ENCODE measurements around the gene ALKBH8. TPM values are rescaled to one million over a fixed set of nuclear protein-coding genes. Genes with fewer than 3 reads are reported as not detected.

ALKBH8 gene
- total and polyA plus RNA-seq, 2 of the 8 experiments (the other 6 are each of a cell fraction or from before 2014, with no cell fraction given): 3.6 to 11.9 TPM

GRCh38 chr11:107457558-107458271 is 107.8 kb downstream of the ALKBH8 start, which contains the start of gene CWF19L2:
Gene CWF19L2, minus strand, starts transcription at chr11:107457825. Its CDS starts 9 bp downstream, at chr11:107457816.
- CTCF ChIA-PET (ENCODE audit: partially characterized antibody): interaction anchor here (0.6 to 1.3 kb wide), 5 partner anchors 11 to 344 kb away, joined by 3 to 5 read pairs (median 3); no protein-coding TSS in a partner anchor
- peaks cover 0 to 24% of the 10 kb centered on the region in 2 experiments; a peak in 2 of 4 replicates for H3K79me2 ChIP-seq (ENCODE audit: control insufficient read depth in 1 of 2, insufficient read depth in 2 of 2, low read length in 2 of 2)
- TF ChIP-seq ATF3 (IDR thresholded peaks at IDR 0.05; ENCODE audit: insufficient read depth, low read depth, low read length) (peak; percentile 60; the same call in 1 of the 2 replicates), ASH2L (IDR thresholded peaks at IDR 0.05; ENCODE audit: low read length) (peak; percentile 83), SP2 (IDR thresholded peaks at IDR 0.05; ENCODE audit: low read length) (no peak), ATF2 (IDR thresholded peaks at IDR 0.05; ENCODE audit: low read length) (no peak), PHF8 (conservative IDR thresholded peaks at IDR 0.05; ENCODE audit: low read depth, low read length) (peak; percentile 85)

More at GRCh38 chr11:107457558-107458271, 107.8 kb downstream of the ALKBH8 start, which contains the start of gene CWF19L2:
- H2BK15ac ChIP-seq (ENCODE audit: low read length): no peak within 1 kb of the TSS
- peak within 1 kb of the TSS; percentile 82 to 97 (median 90) for H3K4me3 ChIP-seq (ENCODE audit: extremely low read depth in 1 of 4, insufficient read depth in 2 of 4, low read depth in 3 of 4, low read length in 4 of 4)
- H3K9me3 ChIP-seq (ENCODE audit: insufficient read depth in 2 of 2, low read depth in 1 of 2, low read length in 1 of 2): no peaks in the 10 kb centered on the region
- H4K5ac ChIP-seq (ENCODE audit: insufficient read length, low read depth, low read length): peak within 1 kb of the TSS; percentile 81
- FAIRE-seq: peak; percentile 84
- H4K20me1 ChIP-seq (replicated peaks in 1 of 2; ENCODE audit: control insufficient read depth in 1 of 2, insufficient read depth in 2 of 2, low read length in 2 of 2): no peaks in the 10 kb centered on the region
- WGBS, 2 experiments (ENCODE audit: extremely low coverage in 1 of 2, insufficient coverage in 1 of 2, insufficient read length in 1 of 2, insufficient replicate concordance in 2 of 2, low coverage in 1 of 2, low lambda C conversion rate in 2 of 2, missing lambda C conversion rate in 1 of 2): 1% methylated on average over 30 of the region's 30 CpGs; no CpG with 5 or more reads in 1 of the 2 experiments
- peak within 1 kb of the TSS; percentile 66 for H3K27ac ChIP-seq (ENCODE audit: low read depth, low read length)
- H2AFZ ChIP-seq (ENCODE audit: low read length): peak within 1 kb of the TSS; percentile 97
- H3K23ac ChIP-seq (ENCODE audit: insufficient read length): no peak within 1 kb of the TSS
- 0 out of 7 replicates have a peak, but pooled peaks cover 0 to 2% (median 0%) of the 10 kb centered on the region in 4 experiments for H3K4me1 ChIP-seq (replicated peaks in 1 of 4; ENCODE audit: control insufficient read depth in 3 of 4, insufficient read depth in 4 of 4, low read length in 3 of 4)
- peaks cover 8 to 16% (median 12%) of the 10 kb centered on the region in 4 experiments; a peak in 6 of 8 replicates for H3K36me3 ChIP-seq (ENCODE audit: control insufficient read depth in 2 of 4, insufficient read depth in 4 of 4, low read length in 3 of 4)
- POLR2A ChIA-PET (ENCODE audit: partially characterized antibody): interaction anchor here (0.6 to 1.6 kb wide), 9 partner anchors 8 to 374 kb away, joined by 3 to 7 read pairs (median 3); no protein-coding TSS in a partner anchor
- peak within 1 kb of the TSS; percentile 49 for H3K56ac ChIP-seq (replicated peaks; ENCODE audit: insufficient read length, low read depth, low read length)
- H3K14ac ChIP-seq (ENCODE audit: insufficient read length): no peak within 1 kb of the TSS
- H3K18ac ChIP-seq (ENCODE audit: extremely low read depth, low read length): no peak within 1 kb of the TSS
- H3K27me3 ChIP-seq (replicated peaks in 1 of 4; ENCODE audit: control insufficient read depth in 3 of 4, extremely low read depth in 1 of 4, insufficient read depth in 3 of 4, low read length in 3 of 4): no peaks in the 10 kb centered on the region
- H2AK5ac ChIP-seq (ENCODE audit: low read depth, low read length): no peak within 1 kb of the TSS
- no peak within 1 kb of the TSS for H2BK20ac ChIP-seq (ENCODE audit: low read length)
- H2BK12ac ChIP-seq (ENCODE audit: low read depth, low read length): no peak within 1 kb of the TSS
- peak; percentile 81 to 83 for DNase-seq (ENCODE audit: low read depth in 1 of 2, low spot score in 2 of 2)
- peak within 1 kb of the TSS; percentile 21 for H2BK120ac ChIP-seq (replicated peaks; ENCODE audit: low read depth, low read length)
- H3K4ac ChIP-seq (replicated peaks; ENCODE audit: insufficient read length, low read depth, low read length): peak within 1 kb of the TSS; percentile 44
- H3K4me2 ChIP-seq (ENCODE audit: insufficient read depth in 1 of 2, low read depth in 2 of 2, low read length in 2 of 2): peak within 1 kb of the TSS; percentile 67 to 84
- no peaks in the 10 kb centered on the region for H3K79me1 ChIP-seq (ENCODE audit: low read depth, low read length)
- H4K91ac ChIP-seq (replicated peaks; ENCODE audit: insufficient read length, low read length): peak within 1 kb of the TSS; percentile 54
- H4K8ac ChIP-seq (ENCODE audit: extremely low read depth, insufficient read depth, low read length): peak within 1 kb of the TSS; percentile 91; the same call in 1 of the 2 replicates
- H2BK5ac ChIP-seq (ENCODE audit: low read depth, low read length): peak within 1 kb of the TSS; percentile 54; the same call in 1 of the 2 replicates
- H3K9ac ChIP-seq (replicated peaks in 1 of 4; ENCODE audit: extremely low read depth in 1 of 4, low read depth in 3 of 4, low read length in 3 of 4): peak within 1 kb of the TSS; percentile 80 to 99 (median 86)
- peaks cover 3% of the 10 kb centered on the region; the same call in 1 of the 2 replicates for H3K23me2 ChIP-seq (ENCODE audit: low read depth, low read length)
